Measurements from ENCODE around the gene ALDOC. TPM values are rescaled to one million over a fixed set of nuclear protein-coding genes. Genes with fewer than 3 reads are reported as not detected.

ALDOC gene
- total and polyA plus RNA-seq, 2 of the 13 experiments (the other 11 are each of a cell fraction or from before 2014, with no cell fraction given): 15.4 to 60.9 TPM

GRCh38 chr17:28552176-28552999 lies 24.3 kb downstream of the ALDOC start, which contains the start of gene UNC119:
UNC119 (minus strand) TSS chr17:28552624; CDS start chr17:28552557, 67 bp downstream.
- ATAC-seq: peak; percentile 89
- no peak for TF ChIP-seq STAT5B (CRISPR knock-in tag; IDR thresholded peaks at IDR 0.05)
- TF ChIP-seq POLR2AphosphoS2 (IDR thresholded peaks at IDR 0.05; ENCODE audit: low read depth, low read length): no peak
- TF ChIP-seq ZNF784 (CRISPR knock-in tag; IDR thresholded peaks at IDR 0.05; ENCODE audit: borderline replicate concordance): 0 out of 2 replicates have a peak, but pooled peaks have one; percentile 45
- TF ChIP-seq ZNF446 (CRISPR knock-in tag; IDR thresholded peaks at IDR 0.05): peak; percentile 82; the same call in 1 of the 2 replicates
- 0 out of 2 replicates have a peak, but pooled peaks have one; percentile 55 for TF ChIP-seq ZNF263 (CRISPR knock-in tag; IDR thresholded peaks at IDR 0.05)
- TF ChIP-seq SALL2 (CRISPR knock-in tag; IDR thresholded peaks at IDR 0.05): peak; percentile 59; the same call in 1 of the 2 replicates
- TF ChIP-seq, protein P1, sequence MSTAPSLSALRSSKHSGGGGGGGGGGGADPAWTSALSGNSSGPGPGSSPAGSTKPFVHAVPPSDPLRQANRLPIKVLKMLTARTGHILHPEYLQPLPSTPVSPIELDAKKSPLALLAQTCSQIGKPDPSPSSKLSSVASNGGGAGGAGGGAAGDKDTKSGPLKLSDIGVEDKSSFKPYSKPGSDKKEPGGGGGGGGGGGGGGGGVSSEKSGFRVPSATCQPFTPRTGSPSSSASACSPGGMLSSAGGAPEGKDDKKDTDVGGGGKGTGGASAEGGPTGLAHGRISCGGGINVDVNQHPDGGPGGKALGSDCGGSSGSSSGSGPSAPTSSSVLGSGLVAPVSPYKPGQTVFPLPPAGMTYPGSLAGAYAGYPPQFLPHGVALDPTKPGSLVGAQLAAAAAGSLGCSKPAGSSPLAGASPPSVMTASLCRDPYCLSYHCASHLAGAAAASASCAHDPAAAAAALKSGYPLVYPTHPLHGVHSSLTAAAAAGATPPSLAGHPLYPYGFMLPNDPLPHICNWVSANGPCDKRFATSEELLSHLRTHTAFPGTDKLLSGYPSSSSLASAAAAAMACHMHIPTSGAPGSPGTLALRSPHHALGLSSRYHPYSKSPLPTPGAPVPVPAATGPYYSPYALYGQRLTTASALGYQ (CRISPR knock-in tag; IDR thresholded peaks at IDR 0.05): peak; percentile 51; the same call in 1 of the 2 replicates
- TF ChIP-seq TMF1 (CRISPR knock-in tag; IDR thresholded peaks at IDR 0.05; ENCODE audit: low read depth): no peak
- TF ChIP-seq ZNF30 (CRISPR knock-in tag; IDR thresholded peaks at IDR 0.05): 0 out of 2 replicates have a peak, but pooled peaks have one; percentile 43
- peak; percentile 87 for TF ChIP-seq SP4 (CRISPR knock-in tag; IDR thresholded peaks at IDR 0.05)
- TF ChIP-seq, protein P2, sequence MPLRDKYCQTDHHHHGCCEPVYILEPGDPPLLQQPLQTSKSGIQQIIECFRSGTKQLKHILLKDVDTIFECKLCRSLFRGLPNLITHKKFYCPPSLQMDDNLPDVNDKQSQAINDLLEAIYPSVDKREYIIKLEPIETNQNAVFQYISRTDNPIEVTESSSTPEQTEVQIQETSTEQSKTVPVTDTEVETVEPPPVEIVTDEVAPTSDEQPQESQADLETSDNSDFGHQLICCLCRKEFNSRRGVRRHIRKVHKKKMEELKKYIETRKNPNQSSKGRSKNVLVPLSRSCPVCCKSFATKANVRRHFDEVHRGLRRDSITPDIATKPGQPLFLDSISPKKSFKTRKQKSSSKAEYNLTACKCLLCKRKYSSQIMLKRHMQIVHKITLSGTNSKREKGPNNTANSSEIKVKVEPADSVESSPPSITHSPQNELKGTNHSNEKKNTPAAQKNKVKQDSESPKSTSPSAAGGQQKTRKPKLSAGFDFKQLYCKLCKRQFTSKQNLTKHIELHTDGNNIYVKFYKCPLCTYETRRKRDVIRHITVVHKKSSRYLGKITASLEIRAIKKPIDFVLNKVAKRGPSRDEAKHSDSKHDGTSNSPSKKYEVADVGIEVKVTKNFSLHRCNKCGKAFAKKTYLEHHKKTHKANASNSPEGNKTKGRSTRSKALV (CRISPR knock-in tag; IDR thresholded peaks at IDR 0.05): 0 out of 2 replicates have a peak, but pooled peaks have one; percentile 24
- 0 out of 2 replicates have a peak, but pooled peaks have one; percentile 33 for TF ChIP-seq HIVEP1 (CRISPR knock-in tag; IDR thresholded peaks at IDR 0.05)
- peak; percentile 50 for TF ChIP-seq HNRNPLL (IDR thresholded peaks at IDR 0.05; ENCODE audit: low read depth, low read length, poor library complexity, severe bottlenecking)
- no peak for TF ChIP-seq HNF4G (IDR thresholded peaks at IDR 0.05; ENCODE audit: borderline replicate concordance, low read depth, low read length)
- TF ChIP-seq HNF4G (CRISPR knock-in tag; IDR thresholded peaks at IDR 0.05; ENCODE audit: borderline replicate concordance, low read depth): no peak
- TF ChIP-seq ATM (IDR thresholded peaks at IDR 0.05; ENCODE audit: borderline replicate concordance): no peak
- peak; percentile 44; the same call in 1 of the 2 replicates for TF ChIP-seq ZNF746 (CRISPR knock-in tag; IDR thresholded peaks at IDR 0.05)
- TF ChIP-seq, protein P3, sequence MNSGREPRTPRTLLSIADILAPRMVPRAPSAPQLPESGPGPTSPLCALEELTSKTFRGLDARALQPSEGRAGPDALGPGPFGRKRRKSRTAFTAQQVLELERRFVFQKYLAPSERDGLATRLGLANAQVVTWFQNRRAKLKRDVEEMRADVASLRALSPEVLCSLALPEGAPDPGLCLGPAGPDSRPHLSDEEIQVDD (CRISPR knock-in tag; IDR thresholded peaks at IDR 0.05; ENCODE audit: borderline replicate concordance): no peak
- peak; percentile 64; the same call in 1 of the 2 replicates for TF ChIP-seq IRX3 (CRISPR knock-in tag; IDR thresholded peaks at IDR 0.05; ENCODE audit: borderline replicate concordance, low read depth)

More at GRCh38 chr17:28552176-28552999, 24.3 kb downstream of the ALDOC start, which contains the start of gene UNC119:
- peak within 1 kb of the TSS; percentile 66 for H2AFZ ChIP-seq (ENCODE audit: low read length)
- H3K79me2 ChIP-seq (ENCODE audit: insufficient read depth, low read length): no peaks in the 10 kb centered on the region
- FAIRE-seq (no peak), DNase-seq (ENCODE audit: low spot score) (peak; percentile 38)
- peak within 1 kb of the TSS; percentile 74 for H3K9ac ChIP-seq (ENCODE audit: insufficient read depth, low read depth, low read length)
- WGBS (ENCODE audit: low lambda C conversion rate): 13% methylated on average over 5 of the region's 67 CpGs
- BruUV-seq (replicated peaks): no TSS peak
- peaks cover 11 to 33% of the 10 kb centered on the region in 2 experiments for H3K36me3 ChIP-seq (replicated peaks in 1 of 2; ENCODE audit: control insufficient read depth in 1 of 2, insufficient read depth in 2 of 2, low read length in 2 of 2)
- H3K27ac ChIP-seq (ENCODE audit: extremely low read length, insufficient read depth, low read length): no peak within 1 kb of the TSS
- H4K20me1 ChIP-seq (ENCODE audit: insufficient read depth, low read length): no peaks in the 10 kb centered on the region
- ChIA-PET CTCF (ENCODE audit: low intra/inter-chr PET ratio, low total read pairs) (no interaction called here), POLR2A (interaction anchor here (0.8 to 1.5 kb wide), 4 partner anchors 18 to 154 kb away, joined by 3 to 8 read pairs (median 4); partner anchors contain the start of genes ALDOC and PIGS)
- H3K4me1 ChIP-seq (ENCODE audit: insufficient read depth, low read length): peaks cover 42% of the 10 kb centered on the region
- H3K9me3 ChIP-seq (ENCODE audit: low read length): no peaks in the 10 kb centered on the region
- H3K4me3 ChIP-seq (replicated peaks in 1 of 3; ENCODE audit: insufficient read depth in 1 of 3, low read depth in 2 of 3, low read length in 3 of 3): peak within 1 kb of the TSS; percentile 75 to 88 (median 85)
- H3K4me2 ChIP-seq (ENCODE audit: low read depth, low read length): peak within 1 kb of the TSS; percentile 92
- no peaks in the 10 kb centered on the region for H3K27me3 ChIP-seq (ENCODE audit: control insufficient read depth in 1 of 2, insufficient read depth in 2 of 2, low read length in 2 of 2)
- in situ Hi-C loops (cut with HindIII; ENCODE audit: extremely low pct_ligation_motif_present, low pct_unique_long_range_greater_than_20kb) (no loop called here), intact Hi-C loops (cut with micrococcal nuclease; ENCODE audit: unreplicated experiment) (no loop called here)
